Measurements from ENCODE around the gene CELA3A.

Gene CELA3A

DNA sequence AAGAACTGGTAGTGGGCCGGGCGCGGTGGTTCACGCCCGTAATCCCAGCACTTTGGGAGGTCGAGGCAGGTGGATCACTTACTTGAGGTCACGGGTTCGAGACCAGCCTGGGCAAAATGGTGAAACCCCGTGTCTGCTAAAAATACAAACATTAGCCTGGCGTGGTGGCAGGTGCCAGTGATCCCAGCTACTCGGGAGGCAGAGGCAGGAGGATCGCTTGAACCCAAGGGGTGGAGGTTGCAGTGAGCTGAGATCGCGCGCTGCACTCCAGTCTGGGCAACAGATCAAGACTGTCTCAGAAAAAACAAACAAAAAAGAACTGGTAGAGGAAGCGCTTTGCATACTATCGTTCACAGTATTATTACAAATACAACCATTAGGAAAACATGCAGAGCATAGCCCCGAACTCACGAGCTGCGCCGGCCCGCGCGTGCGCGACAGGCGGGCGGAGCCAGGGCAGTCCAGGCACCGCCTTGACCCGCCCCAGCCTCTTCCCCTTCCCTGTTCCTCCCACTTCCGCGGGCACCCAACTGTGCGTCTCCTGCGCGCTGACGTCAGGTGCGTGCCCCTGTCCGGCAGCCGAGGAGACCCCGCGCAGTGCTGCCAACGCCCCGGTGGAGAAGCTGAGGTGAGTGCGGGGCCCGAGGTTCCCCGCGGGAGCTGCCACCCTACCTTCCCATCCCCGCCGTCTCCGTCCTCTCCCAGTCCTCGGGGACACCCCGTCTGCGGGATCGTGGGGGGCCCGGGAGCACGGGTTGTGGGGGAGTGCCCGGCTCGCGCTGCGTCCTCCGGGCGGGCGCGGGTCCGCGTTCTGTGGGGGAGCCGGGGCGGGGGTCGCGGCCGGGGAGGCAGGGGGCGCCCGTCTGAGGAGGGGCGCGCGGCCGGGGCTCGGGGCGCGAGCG, 50.9 kb downstream of the CELA3A start, which contains the start of gene CDC42:
Gene CDC42, plus strand, starts transcription at position 595 of the 902 bp plus-strand sequence. CDS start 25,770 bp downstream, outside the sequence.
- ChIA-PET POLR2A (interaction anchor here (1.0 to 4.0 kb wide), 9 partner anchors 12 to 91 kb away, joined by 4 to 54 read pairs (median 5); partner anchors contain the start of gene WNT4), CTCF (interaction anchor here (1.7 kb wide), 1 partner anchor 11 kb away, joined by 5 read pairs; no protein-coding TSS in a partner anchor)
- Histone ChIP-seq H3K4me1 (ENCODE audit: control insufficient read depth, insufficient read depth, low read length) (peaks cover 6% of the 10 kb centered on the region), H3K27ac (ENCODE audit: extremely low read depth, low read depth, low read length) (peak within 1 kb of the TSS; percentile 94), H3K9me3 (ENCODE audit: control insufficient read depth, insufficient read depth, low read depth, low read length) (no peaks in the 10 kb centered on the region), H3K4me3 (ENCODE audit: low read depth, low read length) (peak within 1 kb of the TSS; percentile 100), H3K36me3 (ENCODE audit: control insufficient read depth in 2 of 2, insufficient read depth in 1 of 2, low read length in 2 of 2) (peaks cover 3 to 13% of the 10 kb centered on the region in 2 experiments; a peak in 2 of 3 replicates)
- TF ChIP-seq ZNF302 (tag by site-specific recombination; IDR thresholded peaks at IDR 0.05; ENCODE audit: low read depth) (no peak), ZNF549 (tag by site-specific recombination; IDR thresholded peaks at IDR 0.05) (no peak), PRDM2 (tag by site-specific recombination; IDR thresholded peaks at IDR 0.05; ENCODE audit: borderline replicate concordance) (no peak), ZNF132 (tag by site-specific recombination; IDR thresholded peaks at IDR 0.05; ENCODE audit: borderline replicate concordance) (no peak), ZNF626 (tag by site-specific recombination; IDR thresholded peaks at IDR 0.05) (no peak), ZNF488 (tag by site-specific recombination; IDR thresholded peaks at IDR 0.05) (no peak), ZNF2 (tag by site-specific recombination; IDR thresholded peaks at IDR 0.05) (peak; percentile 62; the same call in 1 of the 2 replicates), SETDB1 (IDR thresholded peaks at IDR 0.05; ENCODE audit: insufficient read length, low read length) (no peak), ZNF23 (tag by site-specific recombination; IDR thresholded peaks at IDR 0.05; ENCODE audit: borderline replicate concordance) (no peak), ZBTB26 (tag by site-specific recombination; optimal IDR thresholded peaks at IDR 0.05) (peak; percentile 98), ZNF404 (tag by site-specific recombination; IDR thresholded peaks at IDR 0.05) (0 out of 2 replicates have a peak, but pooled peaks have one; percentile 5), ZNF140 (tag by site-specific recombination; IDR thresholded peaks at IDR 0.05) (no peak), ZNF175 (tag by site-specific recombination; IDR thresholded peaks at IDR 0.05) (no peak), ZNF707 (tag by site-specific recombination; IDR thresholded peaks at IDR 0.05) (no peak), ZNF658 (tag by site-specific recombination; IDR thresholded peaks at IDR 0.05) (no peak), GFI1B (tag by site-specific recombination; IDR thresholded peaks at IDR 0.05) (no peak), ZNF645 (tag by site-specific recombination; IDR thresholded peaks at IDR 0.05) (no peak), GLI2 (tag by site-specific recombination; IDR thresholded peaks at IDR 0.05; ENCODE audit: borderline replicate concordance, low read depth) (no peak), ZNF214 (tag by site-specific recombination; IDR thresholded peaks at IDR 0.05; ENCODE audit: borderline replicate concordance) (no peak)
- TF ChIP-seq, protein P1, sequence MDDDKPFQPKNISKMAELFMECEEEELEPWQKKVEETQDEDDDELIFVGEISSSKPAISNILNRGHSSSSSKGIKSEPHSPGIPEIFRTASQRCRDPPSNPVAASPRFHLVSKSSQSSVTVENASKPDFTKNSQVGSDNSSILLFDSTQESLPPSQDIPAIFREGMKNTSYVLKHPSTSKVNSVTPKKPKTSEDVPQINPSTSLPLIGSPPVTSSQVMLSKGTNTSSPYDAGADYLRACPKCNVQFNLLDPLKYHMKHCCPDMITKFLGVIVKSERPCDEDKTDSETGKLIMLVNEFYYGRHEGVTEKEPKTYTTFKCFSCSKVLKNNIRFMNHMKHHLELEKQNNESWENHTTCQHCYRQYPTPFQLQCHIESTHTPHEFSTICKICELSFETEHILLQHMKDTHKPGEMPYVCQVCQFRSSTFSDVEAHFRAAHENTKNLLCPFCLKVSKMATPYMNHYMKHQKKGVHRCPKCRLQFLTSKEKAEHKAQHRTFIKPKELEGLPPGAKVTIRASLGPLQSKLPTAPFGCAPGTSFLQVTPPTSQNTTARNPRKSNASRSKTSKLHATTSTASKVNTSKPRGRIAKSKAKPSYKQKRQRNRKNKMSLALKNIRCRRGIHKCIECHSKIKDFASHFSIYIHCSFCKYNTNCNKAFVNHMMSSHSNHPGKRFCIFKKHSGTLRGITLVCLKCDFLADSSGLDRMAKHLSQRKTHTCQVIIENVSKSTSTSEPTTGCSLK (tag by site-specific recombination; IDR thresholded peaks at IDR 0.05) = no peak
- TF ChIP-seq, protein P2, sequence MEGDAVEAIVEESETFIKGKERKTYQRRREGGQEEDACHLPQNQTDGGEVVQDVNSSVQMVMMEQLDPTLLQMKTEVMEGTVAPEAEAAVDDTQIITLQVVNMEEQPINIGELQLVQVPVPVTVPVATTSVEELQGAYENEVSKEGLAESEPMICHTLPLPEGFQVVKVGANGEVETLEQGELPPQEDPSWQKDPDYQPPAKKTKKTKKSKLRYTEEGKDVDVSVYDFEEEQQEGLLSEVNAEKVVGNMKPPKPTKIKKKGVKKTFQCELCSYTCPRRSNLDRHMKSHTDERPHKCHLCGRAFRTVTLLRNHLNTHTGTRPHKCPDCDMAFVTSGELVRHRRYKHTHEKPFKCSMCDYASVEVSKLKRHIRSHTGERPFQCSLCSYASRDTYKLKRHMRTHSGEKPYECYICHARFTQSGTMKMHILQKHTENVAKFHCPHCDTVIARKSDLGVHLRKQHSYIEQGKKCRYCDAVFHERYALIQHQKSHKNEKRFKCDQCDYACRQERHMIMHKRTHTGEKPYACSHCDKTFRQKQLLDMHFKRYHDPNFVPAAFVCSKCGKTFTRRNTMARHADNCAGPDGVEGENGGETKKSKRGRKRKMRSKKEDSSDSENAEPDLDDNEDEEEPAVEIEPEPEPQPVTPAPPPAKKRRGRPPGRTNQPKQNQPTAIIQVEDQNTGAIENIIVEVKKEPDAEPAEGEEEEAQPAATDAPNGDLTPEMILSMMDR (tag by site-specific recombination; IDR thresholded peaks at IDR 0.05) = no peak

Measured in HEK293 (cell line).